Breast epithelium (tissue), 3 donors: Measurements from ENCODE around the gene CPT1B.

Experiments used
- POLR2A ChIP-seq: fragments of 450-650 bp; IDR thresholded peaks from one replicate; pipeline ENCODE4 v1.6.1; 2016; ENCODE audit warnings: antibody characterized with exemption, mild to moderate bottlenecking, moderate library complexity
- POLR2AphosphoS5 ChIP-seq, 3 donors: sonication (generic); formaldehyde crosslinking; IDR thresholded peaks; one replicate each; pipeline ENCODE4 v1.6.1; 2017; ENCODE audit warnings: antibody characterized with exemption in 3 of 3
- TF ChIP-seq, protein P1 (sequence below), 3 donors: fragments of 450-650 bp; IDR thresholded peaks; one replicate each; pipeline ENCODE4 v1.5.1; 2016 to 2017; ENCODE audit warnings: antibody characterized with exemption in 3 of 3, mild to moderate bottlenecking in 3 of 3, moderate library complexity in 3 of 3

DNA sequence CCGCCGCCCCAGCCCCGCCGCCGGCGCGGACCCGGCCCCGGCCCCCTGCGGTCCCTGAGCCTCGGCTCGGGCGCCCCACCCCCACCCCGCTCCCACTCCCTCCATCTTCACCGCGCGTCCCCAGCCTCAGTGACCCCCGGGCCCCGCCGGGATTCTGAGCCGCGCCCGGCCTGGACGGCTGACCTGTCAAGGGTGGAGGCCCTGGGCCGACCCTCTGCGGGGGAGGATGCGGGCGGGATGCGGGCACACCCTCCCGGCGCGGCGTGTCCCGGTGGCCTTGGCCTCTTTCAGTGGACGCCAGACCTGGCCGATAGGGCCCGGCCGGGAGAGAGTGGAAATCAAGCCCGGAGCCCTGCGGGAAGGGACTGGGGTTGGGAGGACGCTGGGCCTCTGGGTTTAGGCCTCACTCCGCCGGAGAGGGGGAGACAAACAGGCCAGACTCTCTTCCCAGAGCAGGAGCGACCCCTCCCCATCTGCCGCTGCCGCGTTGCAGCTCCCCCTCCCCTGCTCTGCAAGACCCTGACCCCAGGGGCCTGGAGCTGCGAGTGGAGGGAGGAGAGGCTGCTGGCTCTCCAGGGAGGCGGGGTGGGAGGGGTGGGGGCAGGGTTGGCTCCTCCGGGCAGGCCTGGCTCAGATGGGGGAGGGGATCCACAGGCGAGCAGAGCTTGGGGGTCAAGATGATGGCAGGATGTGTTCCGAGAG is 22.9 kb upstream of the CPT1B start:
- no peak for TF ChIP-seq POLR2A
- TF ChIP-seq, protein P1, sequence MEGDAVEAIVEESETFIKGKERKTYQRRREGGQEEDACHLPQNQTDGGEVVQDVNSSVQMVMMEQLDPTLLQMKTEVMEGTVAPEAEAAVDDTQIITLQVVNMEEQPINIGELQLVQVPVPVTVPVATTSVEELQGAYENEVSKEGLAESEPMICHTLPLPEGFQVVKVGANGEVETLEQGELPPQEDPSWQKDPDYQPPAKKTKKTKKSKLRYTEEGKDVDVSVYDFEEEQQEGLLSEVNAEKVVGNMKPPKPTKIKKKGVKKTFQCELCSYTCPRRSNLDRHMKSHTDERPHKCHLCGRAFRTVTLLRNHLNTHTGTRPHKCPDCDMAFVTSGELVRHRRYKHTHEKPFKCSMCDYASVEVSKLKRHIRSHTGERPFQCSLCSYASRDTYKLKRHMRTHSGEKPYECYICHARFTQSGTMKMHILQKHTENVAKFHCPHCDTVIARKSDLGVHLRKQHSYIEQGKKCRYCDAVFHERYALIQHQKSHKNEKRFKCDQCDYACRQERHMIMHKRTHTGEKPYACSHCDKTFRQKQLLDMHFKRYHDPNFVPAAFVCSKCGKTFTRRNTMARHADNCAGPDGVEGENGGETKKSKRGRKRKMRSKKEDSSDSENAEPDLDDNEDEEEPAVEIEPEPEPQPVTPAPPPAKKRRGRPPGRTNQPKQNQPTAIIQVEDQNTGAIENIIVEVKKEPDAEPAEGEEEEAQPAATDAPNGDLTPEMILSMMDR (IDR thresholded peaks at IDR 0.05): no peak
- no peak for TF ChIP-seq POLR2AphosphoS5 (IDR thresholded peaks at IDR 0.05)
